Mesendoderm (in vitro differentiated cells): ENCODE data around the gene TSC22D3.

ENCODE experiments used
- DNase-seq: peaks from one replicate; pipeline ENCODE4 v3.0.0; 2013
- H2AK5ac ChIP-seq: 2 replicates; pipeline ENCODE4 v1.6.1; 2013; ENCODE audit warnings: low read length, inconsistent platforms
- H2BK120ac ChIP-seq: 2 replicates; pipeline ENCODE4 v1.6.1; 2013; ENCODE audit warnings: low read depth, mild to moderate bottlenecking, low read length, moderate library complexity, mixed read lengths
- H2BK15ac ChIP-seq: replicated peaks from 2 replicates; pipeline ENCODE4 v1.6.1; 2013; ENCODE audit warnings: low read depth, mild to moderate bottlenecking, moderate library complexity
- H2BK5ac ChIP-seq: 2 replicates; pipeline ENCODE4 v1.6.1; 2013; ENCODE audit warnings: low read length, inconsistent platforms
- H3K18ac ChIP-seq: 2 replicates; pipeline ENCODE4 v1.6.1; 2013; ENCODE audit warnings: mild to moderate bottlenecking, low read length, mixed read lengths
- H3K23ac ChIP-seq: one replicate; pipeline ENCODE4 v1.6.1; 2013; ENCODE audit warnings: low read length
- H3K27ac ChIP-seq: 2 replicates; pipeline ENCODE4 v1.5.1; 2013; ENCODE audit warnings: low read depth, mild to moderate bottlenecking, inconsistent platforms, low read length, moderate library complexity
- H3K27me3 ChIP-seq: 2 replicates; pipeline ENCODE4 v1.6.1; 2013; ENCODE audit warnings: low read length, control low read depth, mild to moderate bottlenecking, inconsistent platforms; ENCODE audit not compliant: insufficient read depth, poor library complexity
- H3K36me3 ChIP-seq: 2 replicates; pipeline ENCODE4 v1.6.1; 2013; ENCODE audit warnings: low read length, inconsistent platforms; ENCODE audit not compliant: control insufficient read depth, insufficient read depth
- H3K4ac ChIP-seq: one replicate; pipeline ENCODE4 v1.6.1; 2013; ENCODE audit warnings: low read depth, mild to moderate bottlenecking, low read length, moderate library complexity
- H3K4me1 ChIP-seq: 2 replicates; pipeline ENCODE4 v1.6.1; 2013; ENCODE audit warnings: low read depth, low read length, inconsistent platforms; ENCODE audit not compliant: control insufficient read depth
- H3K4me2 ChIP-seq: 2 replicates; pipeline ENCODE4 v1.6.1; 2013; ENCODE audit warnings: low read length
- H3K4me3 ChIP-seq: 2 replicates; pipeline ENCODE4 v1.5.1; 2013; ENCODE audit warnings: mild to moderate bottlenecking, low read length
- H3K56ac ChIP-seq: one replicate; pipeline ENCODE4 v1.6.1; 2013; ENCODE audit warnings: low read length
- H3K79me1 ChIP-seq: 2 replicates; pipeline ENCODE4 v1.6.1; 2013; ENCODE audit warnings: low read length, inconsistent platforms
- H3K79me2 ChIP-seq: 2 replicates; pipeline ENCODE4 v1.6.1; 2013; ENCODE audit warnings: mild to moderate bottlenecking, low read length; ENCODE audit not compliant: control insufficient read depth, insufficient read depth
- H3K9ac ChIP-seq: 2 replicates; pipeline ENCODE4 v1.6.1; 2013; ENCODE audit warnings: low read length, inconsistent platforms
- H4K5ac ChIP-seq: one replicate; pipeline ENCODE4 v1.6.1; 2013; ENCODE audit warnings: low read length
- H4K8ac ChIP-seq: one replicate; pipeline ENCODE4 v1.6.1; 2013; ENCODE audit warnings: low read depth, mild to moderate bottlenecking, control low read depth, low read length, moderate library complexity
- WGBS: extraction: QIAGEN DNeasy Blood & Tissue Kit; methylation state at CpG from one replicate; pipeline ENCODE4 v1.1.7; 2013; ENCODE audit warnings: low lambda C conversion rate, missing lambda C conversion rate; ENCODE audit not compliant: insufficient coverage; ENCODE audit errors: extremely low coverage; 5-methylcytosine and 5-hydroxymethylcytosine counted together

TSC22D3 gene

GRCh38 chrX:107805179-107805578, 29.6 kb upstream of the TSC22D3 start:
- Histone ChIP-seq H3K9ac (no peak overlapping the region), H2AK5ac (no peak overlapping the region), H3K4ac (no peak overlapping the region), H2BK15ac (no peak overlapping the region), H3K4me1 (no peaks in the 10 kb centered on the region), H3K23ac (no peak overlapping the region), H3K27me3 (no peaks in the 10 kb centered on the region), H4K8ac (no peak overlapping the region), H3K36me3 (no peaks in the 10 kb centered on the region), H3K79me2 (no peaks in the 10 kb centered on the region), H3K79me1 (no peaks in the 10 kb centered on the region), H3K18ac (no peak overlapping the region), H3K4me2 (no peak overlapping the region), H3K27ac (no peak overlapping the region), H2BK5ac (no peak overlapping the region), H2BK120ac (no peak overlapping the region), H3K56ac (no peak overlapping the region), H4K5ac (no peak overlapping the region), H3K4me3 (no peak overlapping the region)
- WGBS, result 100% methylated on average over 1 of the region's 3 CpGs
- DNase-seq, result no peak

GRCh38 chrX:107804427-107804826, 28.8 kb upstream of the TSC22D3 start:
- Histone ChIP-seq H3K23ac (no peak overlapping the region), H3K4me3 (no peak overlapping the region), H3K79me2 (no peaks in the 10 kb centered on the region), H3K4me2 (no peak overlapping the region), H3K18ac (no peak overlapping the region), H4K8ac (no peak overlapping the region), H2BK5ac (no peak overlapping the region), H3K4ac (no peak overlapping the region), H2BK120ac (no peak overlapping the region), H4K5ac (no peak overlapping the region), H3K56ac (no peak overlapping the region), H3K27ac (no peak overlapping the region), H3K27me3 (no peaks in the 10 kb centered on the region), H3K79me1 (no peaks in the 10 kb centered on the region), H3K9ac (no peak overlapping the region), H2BK15ac (no peak overlapping the region), H3K4me1 (no peaks in the 10 kb centered on the region), H2AK5ac (no peak overlapping the region), H3K36me3 (no peaks in the 10 kb centered on the region)
- DNase-seq, result no peak
- WGBS, result no CpG with 5 or more reads among the region's 1 CpG

GRCh38 chrX:107787827-107788226, 12.2 kb upstream of the TSC22D3 start:
- DNase-seq, result no peak
- WGBS, result no CpG with 5 or more reads among the region's 1 CpG
- no peaks in the 10 kb centered on the region for H3K36me3 ChIP-seq

GRCh38 chrX:107780525-107780924, 4.9 kb upstream of the TSC22D3 start:
- H3K79me2 ChIP-seq, result no peaks in the 10 kb centered on the region
- H3K23ac ChIP-seq, result no peak overlapping the region
- H3K4me2 ChIP-seq, result no peak overlapping the region
- H3K9ac ChIP-seq, result no peak overlapping the region
- H3K56ac ChIP-seq, result no peak overlapping the region
- no peak overlapping the region for H2BK5ac ChIP-seq
- no peak overlapping the region for H4K5ac ChIP-seq
- no peak overlapping the region for H3K27ac ChIP-seq
- no peak overlapping the region for H3K4me3 ChIP-seq
- no peaks in the 10 kb centered on the region for H3K79me1 ChIP-seq
- H3K36me3 ChIP-seq, result no peaks in the 10 kb centered on the region
- H3K27me3 ChIP-seq, result no peaks in the 10 kb centered on the region
- no peak overlapping the region for H3K18ac ChIP-seq
- no CpG with 5 or more reads among the region's 9 CpGs for WGBS
- no peak overlapping the region for H2BK120ac ChIP-seq
- H2BK15ac ChIP-seq, result no peak overlapping the region
- H4K8ac ChIP-seq, result no peak overlapping the region
- DNase-seq, result no peak
- no peak overlapping the region for H2AK5ac ChIP-seq
- H3K4ac ChIP-seq, result no peak overlapping the region
- no peaks in the 10 kb centered on the region for H3K4me1 ChIP-seq

More at GRCh38 chrX:107787827-107788226, 12.2 kb upstream of the TSC22D3 start:
- H3K56ac ChIP-seq, result no peak overlapping the region
- H3K4me1 ChIP-seq, result no peaks in the 10 kb centered on the region
- no peak overlapping the region for H3K4me3 ChIP-seq
- no peak overlapping the region for H3K27ac ChIP-seq
- H3K79me1 ChIP-seq, result no peaks in the 10 kb centered on the region
- no peak overlapping the region for H2BK15ac ChIP-seq
- H3K79me2 ChIP-seq, result no peaks in the 10 kb centered on the region
- no peak overlapping the region for H3K4me2 ChIP-seq
- H2BK5ac ChIP-seq, result no peak overlapping the region
- H4K8ac ChIP-seq, result no peak overlapping the region
- no peak overlapping the region for H2AK5ac ChIP-seq
- no peak overlapping the region for H3K18ac ChIP-seq
- no peaks in the 10 kb centered on the region for H3K27me3 ChIP-seq
- no peak overlapping the region for H3K9ac ChIP-seq
- no peak overlapping the region for H2BK120ac ChIP-seq
- H3K4ac ChIP-seq, result no peak overlapping the region
- H4K5ac ChIP-seq, result no peak overlapping the region
- H3K23ac ChIP-seq, result no peak overlapping the region

GRCh38 chrX:107777536-107777832, 1.9 kb upstream of the TSC22D3 start, which contains the start of gene NCBP2L:
NCBP2L (plus strand) TSS chrX:107777733; CDS start chrX:107794221, 16,488 bp downstream.
- Histone ChIP-seq H3K4me1 (no peaks in the 10 kb centered on the region), H3K23ac (no peak within 1 kb of the TSS), H3K79me2 (no peaks in the 10 kb centered on the region), H2BK15ac (no peak within 1 kb of the TSS), H2AK5ac (no peak within 1 kb of the TSS), H2BK5ac (no peak within 1 kb of the TSS), H3K9ac (no peak within 1 kb of the TSS), H3K36me3 (no peaks in the 10 kb centered on the region), H3K4ac (no peak within 1 kb of the TSS), H3K4me2 (no peak within 1 kb of the TSS), H3K56ac (no peak within 1 kb of the TSS), H3K79me1 (no peaks in the 10 kb centered on the region), H3K27ac (no peak within 1 kb of the TSS), H2BK120ac (no peak within 1 kb of the TSS), H3K18ac (no peak within 1 kb of the TSS), H3K4me3 (no peak within 1 kb of the TSS), H4K5ac (no peak within 1 kb of the TSS), H3K27me3 (peaks cover 8% of the 10 kb centered on the region), H4K8ac (no peak within 1 kb of the TSS)
- DNase-seq, result no peak
- WGBS, result no CpG with 5 or more reads among the region's 6 CpGs
